ENCODE measurements around the gene RBM22. TPM values are rescaled to one million over a fixed set of nuclear protein-coding genes. Genes with fewer than 3 reads are reported as not detected.

Gene RBM22
- total and polyA plus RNA-seq, 4 donors, result 27.2 to 49.9 (median 38.6) TPM

GRCh38 chr5:150651382-150651781 lies 49.5 kb downstream of the RBM22 start:
- no peak overlapping the region for H3K9ac ChIP-seq (ENCODE audit: insufficient read depth in 1 of 2, low read length in 2 of 2)
- peaks cover 2 to 34% (median 21%) of the 10 kb centered on the region in 4 donors for H3K36me3 ChIP-seq (ENCODE audit: control insufficient read depth in 4 of 4, insufficient read depth in 4 of 4, low read length in 4 of 4)
- no peaks in the 10 kb centered on the region for H3K27me3 ChIP-seq (ENCODE audit: control insufficient read depth in 3 of 3, insufficient read depth in 3 of 3, low read length in 2 of 3)
- H3K4me1 ChIP-seq (ENCODE audit: control insufficient read depth in 5 of 5, insufficient read depth in 5 of 5, low read length in 5 of 5), result peaks cover 0 to 23% (median 6%) of the 10 kb centered on the region in 5 donors
- TF ChIP-seq CTCF (IDR thresholded peaks at IDR 0.05; ENCODE audit: control extremely low read depth, extremely low read depth), result no peak
- no peak overlapping the region for H3K4me3 ChIP-seq
- H3K9me3 ChIP-seq (ENCODE audit: control insufficient read depth in 4 of 4, insufficient read depth in 3 of 4, low read length in 3 of 4), result no peaks in the 10 kb centered on the region
- no peak overlapping the region for H3K27ac ChIP-seq (ENCODE audit: low read depth in 1 of 2, low read length in 1 of 2)
- WGBS, 2 donors, result 80 to 81% methylated on average over 1 of the region's 1 CpG
- ATAC-seq (ENCODE audit: insufficient read depth, low FRiP score), result no peak
- no peak for DNase-seq

GRCh38 chr5:150650021-150651006 lies 50.5 kb downstream of the RBM22 start:
- ATAC-seq (ENCODE audit: insufficient read depth, low FRiP score), result no peak
- Histone ChIP-seq H3K9me3 (ENCODE audit: control insufficient read depth in 4 of 4, insufficient read depth in 3 of 4, low read length in 3 of 4) (no peaks in the 10 kb centered on the region), H3K9ac (ENCODE audit: insufficient read depth in 1 of 2, low read length in 2 of 2) (no peak overlapping the region), H3K27me3 (ENCODE audit: control insufficient read depth in 3 of 3, insufficient read depth in 3 of 3, low read length in 2 of 3) (no peaks in the 10 kb centered on the region), H3K36me3 (ENCODE audit: control insufficient read depth in 4 of 4, insufficient read depth in 4 of 4, low read length in 4 of 4) (peaks cover 2 to 34% (median 21%) of the 10 kb centered on the region in 4 donors), H3K4me3 (no peak overlapping the region), H3K27ac (ENCODE audit: low read depth in 1 of 2, low read length in 1 of 2) (peak overlapping the region; percentile 21 to 87), H3K4me1 (ENCODE audit: control insufficient read depth in 5 of 5, insufficient read depth in 5 of 5, low read length in 5 of 5) (peaks cover 0 to 22% (median 9%) of the 10 kb centered on the region in 5 donors)
- DNase-seq, result no peak
- TF ChIP-seq CTCF (IDR thresholded peaks at IDR 0.05; ENCODE audit: control extremely low read depth, extremely low read depth), result no peak
- WGBS, 2 donors, result 92 to 95% methylated on average over 37 to 38 of the region's 38 CpGs

- H3K4me1 ChIP-seq (ENCODE audit: control insufficient read depth in 5 of 5, insufficient read depth in 5 of 5, low read length in 5 of 5), result peaks cover 5 to 29% (median 19%) of the 10 kb centered on the region in 5 donors
- WGBS, 2 donors, result 90 to 91% methylated on average over 44 to 46 of the region's 46 CpGs
- no peak overlapping the region for H3K4me3 ChIP-seq
- H3K9ac ChIP-seq (ENCODE audit: insufficient read depth in 1 of 2, low read length in 2 of 2), result no peak overlapping the region
- ATAC-seq (ENCODE audit: insufficient read depth, low FRiP score) (no peak), DNase-seq (no peak)
- H3K27me3 ChIP-seq (ENCODE audit: control insufficient read depth in 3 of 3, insufficient read depth in 3 of 3, low read length in 2 of 3), result no peaks in the 10 kb centered on the region
- H3K27ac ChIP-seq (ENCODE audit: low read depth in 1 of 2, low read length in 1 of 2), result peak overlapping the region; percentile 13 to 87
- TF ChIP-seq CTCF (IDR thresholded peaks at IDR 0.05; ENCODE audit: control extremely low read depth, extremely low read depth), result no peak
- peaks cover 2 to 34% (median 21%) of the 10 kb centered on the region in 4 donors for H3K36me3 ChIP-seq (ENCODE audit: control insufficient read depth in 4 of 4, insufficient read depth in 4 of 4, low read length in 4 of 4)
- H3K9me3 ChIP-seq (ENCODE audit: control insufficient read depth in 4 of 4, insufficient read depth in 3 of 4, low read length in 3 of 4), result no peaks in the 10 kb centered on the region
These were observed 51.5 kb downstream of the RBM22 start for GRCh38 chr5:150649108-150650020.
